ENCODE measurements around the gene COX7B2. TPM values are rescaled to one million over a fixed set of nuclear protein-coding genes. Genes with fewer than 3 reads are reported as not detected.

Gene COX7B2
- total RNA-seq, 4 donors from 2014 or later, result not detected

GRCh38 chr4:46886711-46887110 is 22.3 kb downstream of the COX7B2 start:
- TF ChIP-seq CTCF (IDR thresholded peaks at IDR 0.05) (peak in 1 of 3 experiments; percentile 5), EP300 (IDR thresholded peaks at IDR 0.05) (no peak)
- H3K27me3 ChIP-seq, result no peaks in the 10 kb centered on the region
- H3K4me3 ChIP-seq, result no peak overlapping the region
- H3K9me3 ChIP-seq, result no peaks in the 10 kb centered on the region
- no peak overlapping the region for H3K27ac ChIP-seq (replicated peaks in 1 of 4)
- intact Hi-C loops (cut with DNase I), result no loop called here
- H3K36me3 ChIP-seq, result no peaks in the 10 kb centered on the region
- WGBS, result 14% methylated on average over 2 of the region's 2 CpGs
- no peaks in the 10 kb centered on the region for H3K4me1 ChIP-seq
- no peak for DNase-seq (ENCODE audit: extremely low spot score)

GRCh38 chr4:46878641-46879040 is 30.4 kb downstream of the COX7B2 start:
- TF ChIP-seq POLR2AphosphoS5 (IDR thresholded peaks at IDR 0.05), result no peak
- TF ChIP-seq EP300 (IDR thresholded peaks at IDR 0.05), result no peak
- no peak for TF ChIP-seq POLR2A (IDR thresholded peaks at IDR 0.05; ENCODE audit: low read depth)
- TF ChIP-seq CTCF (IDR thresholded peaks at IDR 0.05), result no peak
- no peaks in the 10 kb centered on the region for H3K27me3 ChIP-seq

GRCh38 chr4:46874811-46875210 is 34.2 kb downstream of the COX7B2 start:
- WGBS, result 72% methylated on average over 1 of the region's 1 CpG
- intact Hi-C loops (cut with DNase I), result no loop called here
- no peak for TF ChIP-seq CTCF (IDR thresholded peaks at IDR 0.05)
- TF ChIP-seq EP300 (IDR thresholded peaks at IDR 0.05), result no peak
- TF ChIP-seq POLR2A (IDR thresholded peaks at IDR 0.05; ENCODE audit: low read depth), result no peak
- TF ChIP-seq POLR2AphosphoS5 (IDR thresholded peaks at IDR 0.05), result no peak
- Histone ChIP-seq H3K4me3 (no peak overlapping the region), H3K9me3 (peaks cover 0 to 5% (median 2%) of the 10 kb centered on the region in 4 donors), H3K36me3 (no peaks in the 10 kb centered on the region), H3K4me1 (no peaks in the 10 kb centered on the region), H3K27me3 (no peaks in the 10 kb centered on the region), H3K27ac (replicated peaks in 1 of 4) (no peak overlapping the region)
- no peak for DNase-seq (ENCODE audit: extremely low spot score)

More at GRCh38 chr4:46878641-46879040, 30.4 kb downstream of the COX7B2 start:
- no peak for DNase-seq (ENCODE audit: extremely low spot score)
- Histone ChIP-seq H3K9me3 (no peaks in the 10 kb centered on the region), H3K4me3 (no peak overlapping the region), H3K4me1 (no peaks in the 10 kb centered on the region), H3K36me3 (no peaks in the 10 kb centered on the region), H3K27ac (replicated peaks in 1 of 4) (no peak overlapping the region)
- intact Hi-C loops (cut with DNase I), result no loop called here
- 91% methylated on average over 3 of the region's 3 CpGs for WGBS

- no peak for DNase-seq (ENCODE audit: extremely low spot score)
- Histone ChIP-seq H3K36me3 (no peaks in the 10 kb centered on the region), H3K27ac (replicated peaks in 1 of 4) (no peak overlapping the region), H3K9me3 (peaks cover 0 to 5% (median 2%) of the 10 kb centered on the region in 4 donors), H3K4me1 (no peaks in the 10 kb centered on the region), H3K27me3 (no peaks in the 10 kb centered on the region), H3K4me3 (no peak overlapping the region)
- intact Hi-C loops (cut with DNase I), result no loop called here
- TF ChIP-seq POLR2A (IDR thresholded peaks at IDR 0.05; ENCODE audit: low read depth) (no peak), CTCF (IDR thresholded peaks at IDR 0.05) (no peak), POLR2AphosphoS5 (IDR thresholded peaks at IDR 0.05) (no peak), EP300 (IDR thresholded peaks at IDR 0.05) (no peak)
- WGBS, result 79% methylated on average over 2 of the region's 2 CpGs
Observed at GRCh38 chr4:46870411-46870810, 38.6 kb downstream of the COX7B2 start.

GRCh38 chr4:46856333-46856732 is 52.7 kb downstream of the COX7B2 start:
- Histone ChIP-seq H3K27me3 (no peaks in the 10 kb centered on the region), H3K4me1 (no peaks in the 10 kb centered on the region), H3K9me3 (no peaks in the 10 kb centered on the region), H3K4me3 (no peak overlapping the region), H3K27ac (replicated peaks in 1 of 4) (no peak overlapping the region), H3K36me3 (no peaks in the 10 kb centered on the region)
- intact Hi-C loops (cut with DNase I), result no loop called here
- no peak for DNase-seq (ENCODE audit: extremely low spot score)
- no peak for TF ChIP-seq POLR2A (IDR thresholded peaks at IDR 0.05; ENCODE audit: low read depth)
- no peak for TF ChIP-seq EP300 (IDR thresholded peaks at IDR 0.05)
- TF ChIP-seq CTCF (IDR thresholded peaks at IDR 0.05), result no peak
- TF ChIP-seq POLR2AphosphoS5 (IDR thresholded peaks at IDR 0.05), result no peak
